Dedifferentiated amniotic fluid mesenchymal stem cell (primary cell): ENCODE measurements around the gene SPRING1.
"Not testable (repeated sequence)": the region's sequence is repeated elsewhere in the genome, so short reads cannot be mapped to it uniquely, and the experiment has no call there.

Source experiments
- DNase-seq: peaks from one replicate; pipeline ENCODE4 v3.0.0-alpha.2; 2016; ENCODE audit errors: extremely low spot score

SPRING1 gene

GRCh38 chr12:116737774-116738657 lies at the start of gene SPRING1, which contains the start of gene RNFT2:
Gene SPRING1, minus strand, starts transcription at chr12:116738069. Its CDS starts 169 bp downstream, at chr12:116737900.
Gene RNFT2, plus strand, starts transcription at chr12:116738315. Its CDS starts 2,183 bp downstream, at chr12:116740498.
- peak; percentile 99 for DNase-seq

GRCh38 chr12:116784238-116784612 lies 46.4 kb upstream of the SPRING1 start:
- no peak for DNase-seq

- no peak for DNase-seq
Observed at GRCh38 chr12:116783525-116784237, 45.8 kb upstream of the SPRING1 start.

GRCh38 chr12:116780942-116781341 lies 43.1 kb upstream of the SPRING1 start:
- no peak for DNase-seq

- no peak for DNase-seq
Observed at GRCh38 chr12:116779597-116779996, 41.7 kb upstream of the SPRING1 start.

- no peak for DNase-seq
Observed at GRCh38 chr12:116777245-116777644, 39.4 kb upstream of the SPRING1 start.

GRCh38 chr12:116774020-116774419 lies 36.2 kb upstream of the SPRING1 start:
- DNase-seq = no peak

- no peak for DNase-seq
Observed at GRCh38 chr12:116773276-116773731, 35.4 kb upstream of the SPRING1 start.

- no peak for DNase-seq
Observed at GRCh38 chr12:116771651-116772050, 33.8 kb upstream of the SPRING1 start.

- no peak for DNase-seq
Observed at GRCh38 chr12:116766746-116767145, 28.9 kb upstream of the SPRING1 start.

- DNase-seq = no peak
Observed at GRCh38 chr12:116766285-116766684, 28.4 kb upstream of the SPRING1 start.

GRCh38 chr12:116765271-116765670 lies 27.4 kb upstream of the SPRING1 start:
- no peak for DNase-seq

GRCh38 chr12:116761499-116761898 lies 23.6 kb upstream of the SPRING1 start:
- no peak for DNase-seq

GRCh38 chr12:116760622-116761020 lies 22.8 kb upstream of the SPRING1 start:
- no peak for DNase-seq

- DNase-seq = no peak
Observed at GRCh38 chr12:116759783-116760621, 22.1 kb upstream of the SPRING1 start.

GRCh38 chr12:116754783-116755182 lies 16.9 kb upstream of the SPRING1 start:
- not testable (repeated sequence) for DNase-seq

GRCh38 chr12:116754097-116754496 lies 16.2 kb upstream of the SPRING1 start:
- not testable (repeated sequence) for DNase-seq

GRCh38 chr12:116750298-116750697 lies 12.4 kb upstream of the SPRING1 start:
- no peak for DNase-seq

GRCh38 chr12:116749884-116750283 lies 12.0 kb upstream of the SPRING1 start:
- DNase-seq = no peak

- DNase-seq = no peak
Observed at GRCh38 chr12:116745554-116745953, 7.7 kb upstream of the SPRING1 start.

GRCh38 chr12:116744766-116745165 lies 6.9 kb upstream of the SPRING1 start:
- DNase-seq = no peak

- DNase-seq = not testable (repeated sequence)
Observed at GRCh38 chr12:116742787-116743186, 4.9 kb upstream of the SPRING1 start.
